ENCODE data around the gene POGZ.

Gene POGZ

GRCh38 chr1:151372058-151372934 is 87.0 kb downstream of the POGZ start, which contains the start of gene SELENBP1:
Gene SELENBP1, minus strand, starts transcription at chr1:151372705. Its CDS starts 64 bp downstream, at chr1:151372641.
- DNase-seq (ENCODE audit: low read depth in 1 of 2, low spot score in 1 of 2): no peak

- DNase-seq (ENCODE audit: low read depth in 1 of 2, low spot score in 1 of 2): no peak
Observed at GRCh38 chr1:151371370-151372057, 87.8 kb downstream of the POGZ start.

- no peak for DNase-seq (ENCODE audit: low read depth in 1 of 2, low spot score in 1 of 2)
Observed at GRCh38 chr1:151370211-151370911, 88.9 kb downstream of the POGZ start.

- DNase-seq (ENCODE audit: low read depth in 1 of 2, low spot score in 1 of 2): no peak
Observed at GRCh38 chr1:151369621-151370048, 89.7 kb downstream of the POGZ start.

- DNase-seq (ENCODE audit: low read depth in 1 of 2, low spot score in 1 of 2): no peak
Observed at GRCh38 chr1:151369302-151369610, 90.0 kb downstream of the POGZ start.

GRCh38 chr1:151368393-151369301 is 90.6 kb downstream of the POGZ start:
- no peak for DNase-seq (ENCODE audit: low read depth in 1 of 2, low spot score in 1 of 2)

GRCh38 chr1:151367658-151368392 is 91.5 kb downstream of the POGZ start:
- DNase-seq (ENCODE audit: low read depth in 1 of 2, low spot score in 1 of 2): no peak

GRCh38 chr1:151364996-151365395 is 94.3 kb downstream of the POGZ start:
- DNase-seq (ENCODE audit: low read depth in 1 of 2, low spot score in 1 of 2): no peak

GRCh38 chr1:151362308-151363155 is 96.8 kb downstream of the POGZ start:
- DNase-seq (ENCODE audit: low read depth in 1 of 2, low spot score in 1 of 2): no peak

- DNase-seq (ENCODE audit: low read depth in 1 of 2, low spot score in 1 of 2): no peak
Observed at GRCh38 chr1:151361883-151362282, 97.4 kb downstream of the POGZ start.

- DNase-seq (ENCODE audit: low read depth in 1 of 2, low spot score in 1 of 2): no peak
Observed at GRCh38 chr1:151356696-151357095, 102.6 kb downstream of the POGZ start.

Data from activated T-helper 1 cell treated with anti-CD3 and anti-CD28 coated beads, Interleukin-2, amount 50 U/mL, for 16 hours (primary cell).